Upper lobe of right lung (tissue), 1 donor: Measurements from ENCODE around the gene GARRE1. TPM values are rescaled to one million over a fixed set of nuclear protein-coding genes. Genes with fewer than 3 reads are reported as not detected.

Experiments
- ATAC-seq: fragments of 200-7000 bp; cut with Tn5 transposase; one replicate; pipeline ENCODE4 v1.9.1; 2020; ENCODE audit warnings: mild to moderate bottlenecking, moderate library complexity
- DNase-seq: peaks from one replicate; pipeline ENCODE4 v3.0.0-alpha.2; 2020
- H3K27ac ChIP-seq: fragments of 200-600 bp; one replicate; pipeline ENCODE4 v1.8.0; 2022
- H3K27me3 ChIP-seq: fragments of 200-600 bp; one replicate; pipeline ENCODE4 v1.8.0; 2022; ENCODE audit warnings: mild to moderate bottlenecking
- H3K36me3 ChIP-seq: fragments of 200-600 bp; one replicate; pipeline ENCODE4 v1.8.0; 2022
- H3K4me1 ChIP-seq: fragments of 200-600 bp; one replicate; pipeline ENCODE4 v1.8.0; 2022
- H3K4me3 ChIP-seq: fragments of 200-600 bp; one replicate; pipeline ENCODE4 v1.8.0; 2022; ENCODE audit warnings: mild to moderate bottlenecking
- H3K9me3 ChIP-seq: fragments of 200-600 bp; one replicate; pipeline ENCODE4 v1.8.0; 2022
- CTCF ChIP-seq: fragments of 200-600 bp; IDR thresholded peaks from one replicate; pipeline ENCODE4 v1.8.0; 2022; ENCODE audit warnings: antibody characterized with exemption
- intact Hi-C: fragments of 100-400 bp; cut with DNase I; formaldehyde crosslinking; loops from one replicate; pipeline ENCODE4 v1.11.0; 2022
- total RNA-seq: library from RNA; stranded (reverse); fragmentation: NEBNext Ultra II Directional; extraction: Animal tissue kit (Norgen Biotek cat#: 25700); gene quantifications from one replicate; pipeline ENCODE4 v1.2.1, GENCODE V29; 2021
- donor health status: DM: no; HTN: yes; CAD: no; lungs with severe emphysema.

Gene GARRE1
- total RNA-seq, 1 donor from 2014 or later = 41.3 TPM

GRCh38 chr19:34222386-34222785 lies 32.0 kb upstream of the GARRE1 start:
- Histone ChIP-seq H3K4me1 (peaks cover 4% of the 10 kb centered on the region), H3K4me3 (no peak overlapping the region), H3K27ac (no peak overlapping the region), H3K9me3 (no peaks in the 10 kb centered on the region), H3K27me3 (no peaks in the 10 kb centered on the region), H3K36me3 (peaks cover 88% of the 10 kb centered on the region)
- intact Hi-C loops = no loop called here
- TF ChIP-seq CTCF = no peak
- DNase-seq = no peak
- no peak for ATAC-seq

GRCh38 chr19:34224996-34225658 lies 29.2 kb upstream of the GARRE1 start:
- Histone ChIP-seq H3K36me3 (peaks cover 97% of the 10 kb centered on the region), H3K9me3 (no peaks in the 10 kb centered on the region), H3K4me3 (no peak overlapping the region), H3K4me1 (no peaks in the 10 kb centered on the region), H3K27me3 (no peaks in the 10 kb centered on the region), H3K27ac (no peak overlapping the region)
- TF ChIP-seq CTCF = no peak
- DNase-seq = no peak
- no peak for ATAC-seq
- intact Hi-C loops = no loop called here

GRCh38 chr19:34225659-34226015 lies 28.7 kb upstream of the GARRE1 start:
- H3K9me3 ChIP-seq = no peaks in the 10 kb centered on the region
- no peaks in the 10 kb centered on the region for H3K4me1 ChIP-seq
- peaks cover 98% of the 10 kb centered on the region for H3K36me3 ChIP-seq
- no peaks in the 10 kb centered on the region for H3K27me3 ChIP-seq
- TF ChIP-seq CTCF = no peak
- ATAC-seq = no peak
- intact Hi-C loops = no loop called here
- H3K4me3 ChIP-seq = no peak overlapping the region
- DNase-seq = no peak
- H3K27ac ChIP-seq = no peak overlapping the region

GRCh38 chr19:34226036-34226435 lies 28.3 kb upstream of the GARRE1 start:
- intact Hi-C loops = no loop called here
- peaks cover 98% of the 10 kb centered on the region for H3K36me3 ChIP-seq
- no peaks in the 10 kb centered on the region for H3K27me3 ChIP-seq
- H3K4me3 ChIP-seq = no peak overlapping the region
- ATAC-seq (no peak), DNase-seq (no peak)
- no peak for TF ChIP-seq CTCF
- H3K4me1 ChIP-seq = no peaks in the 10 kb centered on the region
- H3K9me3 ChIP-seq = no peaks in the 10 kb centered on the region
- H3K27ac ChIP-seq = no peak overlapping the region

GRCh38 chr19:34228347-34228746 lies 26.0 kb upstream of the GARRE1 start:
- intact Hi-C loops = no loop called here
- Histone ChIP-seq H3K27me3 (no peaks in the 10 kb centered on the region), H3K36me3 (peaks cover 74% of the 10 kb centered on the region), H3K4me1 (peaks cover 11% of the 10 kb centered on the region), H3K4me3 (no peak overlapping the region), H3K9me3 (no peaks in the 10 kb centered on the region), H3K27ac (no peak overlapping the region)
- no peak for TF ChIP-seq CTCF
- no peak for ATAC-seq
- DNase-seq = no peak

- ATAC-seq (no peak), DNase-seq (no peak)
- intact Hi-C loops = no loop called here
- Histone ChIP-seq H3K27ac (no peak overlapping the region), H3K4me1 (peaks cover 11% of the 10 kb centered on the region), H3K4me3 (no peak overlapping the region), H3K36me3 (peaks cover 70% of the 10 kb centered on the region), H3K27me3 (no peaks in the 10 kb centered on the region), H3K9me3 (no peaks in the 10 kb centered on the region)
- TF ChIP-seq CTCF = no peak
Measured at GRCh38 chr19:34228762-34229161, 25.6 kb upstream of the GARRE1 start.
